Measurements from ENCODE around the gene USP6. TPM values are rescaled to one million over a fixed set of nuclear protein-coding genes. Genes with fewer than 3 reads are reported as not detected.
"Not testable (repeated sequence)": the region's sequence is repeated elsewhere in the genome, so short reads cannot be mapped to it uniquely, and the experiment has no call there.

Gene USP6
- total RNA-seq, 2 donors from 2014 or later, result 0.13 TPM

- no peak for TF ChIP-seq CTCF (conservative IDR thresholded peaks at IDR 0.05)
- Mint-ChIP-seq H3K4me3 (no peak overlapping the region), H3K27ac (no peak overlapping the region), H3K9me3 (no peaks in the 10 kb centered on the region), H3K4me1 (no peaks in the 10 kb centered on the region), H3K36me3 (ENCODE audit: low read depth) (no peaks in the 10 kb centered on the region), H3K27me3 (ENCODE audit: insufficient read depth) (peaks cover 56% of the 10 kb centered on the region)
- H3K9ac ChIP-seq (ENCODE audit: extremely low read depth, low read length, poor library complexity, severe bottlenecking), result no peak overlapping the region
- peaks cover 17% of the 10 kb centered on the region for H3K27me3 ChIP-seq (ENCODE audit: control insufficient read depth, insufficient read depth, low read length, poor library complexity, severe bottlenecking)
- H3K27ac ChIP-seq (ENCODE audit: low read depth, low read length), result no peak overlapping the region
- DNase-seq, result no peak
- no peak overlapping the region for H3K4me3 ChIP-seq (ENCODE audit: low read length)
- H3K4me1 ChIP-seq (ENCODE audit: control insufficient read depth, insufficient read depth, low read length), result no peaks in the 10 kb centered on the region
- H3K9me3 ChIP-seq (ENCODE audit: control insufficient read depth, low read length), result no peaks in the 10 kb centered on the region
- WGBS, 2 experiments (ENCODE audit: insufficient coverage in 1 of 2, insufficient read length in 1 of 2), result 93 to 96% methylated on average over 3 to 4 of the region's 4 CpGs
- H3K36me3 ChIP-seq (ENCODE audit: control insufficient read depth, insufficient read depth, low read length), result no peaks in the 10 kb centered on the region
These were observed 12.1 kb downstream of the USP6 start for GRCh38 chr17:5127910-5128309.

GRCh38 chr17:5128387-5128786 lies 12.6 kb downstream of the USP6 start:
- WGBS, 2 experiments (ENCODE audit: insufficient coverage in 1 of 2, insufficient read length in 1 of 2), result 84 to 91% methylated on average over 5 to 8 of the region's 8 CpGs
- H3K27ac ChIP-seq (ENCODE audit: low read depth, low read length); H3K36me3 ChIP-seq (ENCODE audit: control insufficient read depth, insufficient read depth, low read length); H3K27ac Mint-ChIP-seq; H3K4me1 Mint-ChIP-seq; H3K4me1 ChIP-seq (ENCODE audit: control insufficient read depth, insufficient read depth, low read length); DNase-seq; H3K4me3 ChIP-seq (ENCODE audit: low read length); H3K4me3 Mint-ChIP-seq; H3K9me3 Mint-ChIP-seq; H3K36me3 Mint-ChIP-seq (ENCODE audit: low read depth); H3K9me3 ChIP-seq (ENCODE audit: control insufficient read depth, low read length); H3K9ac ChIP-seq (ENCODE audit: extremely low read depth, low read length, poor library complexity, severe bottlenecking): not testable (repeated sequence)
- peaks cover 17% of the 10 kb centered on the region for H3K27me3 ChIP-seq (ENCODE audit: control insufficient read depth, insufficient read depth, low read length, poor library complexity, severe bottlenecking)
- peaks cover 60% of the 10 kb centered on the region for H3K27me3 Mint-ChIP-seq (ENCODE audit: insufficient read depth)

- no peak for DNase-seq
- Histone ChIP-seq H3K36me3 (ENCODE audit: control insufficient read depth, insufficient read depth, low read length) (no peaks in the 10 kb centered on the region), H3K4me3 (ENCODE audit: low read length) (no peak overlapping the region), H3K27ac (ENCODE audit: low read depth, low read length) (no peak overlapping the region), H3K9me3 (ENCODE audit: control insufficient read depth, low read length) (no peaks in the 10 kb centered on the region), H3K9ac (ENCODE audit: extremely low read depth, low read length, poor library complexity, severe bottlenecking) (no peak overlapping the region), H3K27me3 (ENCODE audit: control insufficient read depth, insufficient read depth, low read length, poor library complexity, severe bottlenecking) (peaks cover 11% of the 10 kb centered on the region), H3K4me1 (ENCODE audit: control insufficient read depth, insufficient read depth, low read length) (no peaks in the 10 kb centered on the region)
- no peak overlapping the region for H3K4me3 Mint-ChIP-seq
- no peaks in the 10 kb centered on the region for H3K9me3 Mint-ChIP-seq
- 92 to 93% methylated on average over 8 to 11 of the region's 11 CpGs for WGBS, 2 experiments (ENCODE audit: insufficient coverage in 1 of 2, insufficient read length in 1 of 2)
- TF ChIP-seq CTCF (conservative IDR thresholded peaks at IDR 0.05), result no peak
- no peaks in the 10 kb centered on the region for H3K36me3 Mint-ChIP-seq (ENCODE audit: low read depth)
- H3K27me3 Mint-ChIP-seq (ENCODE audit: insufficient read depth), result peaks cover 59% of the 10 kb centered on the region
- no peak overlapping the region for H3K27ac Mint-ChIP-seq
- no peaks in the 10 kb centered on the region for H3K4me1 Mint-ChIP-seq
These were observed 13.2 kb downstream of the USP6 start for GRCh38 chr17:5128905-5129535.

- H3K4me3 Mint-ChIP-seq; H3K9me3 ChIP-seq (ENCODE audit: control insufficient read depth, low read length); H3K4me1 ChIP-seq (ENCODE audit: control insufficient read depth, insufficient read depth, low read length); H3K9ac ChIP-seq (ENCODE audit: extremely low read depth, low read length, poor library complexity, severe bottlenecking); H3K27me3 ChIP-seq (ENCODE audit: control insufficient read depth, insufficient read depth, low read length, poor library complexity, severe bottlenecking); DNase-seq; H3K9me3 Mint-ChIP-seq; H3K27ac Mint-ChIP-seq; H3K4me3 ChIP-seq (ENCODE audit: low read length); H3K36me3 ChIP-seq (ENCODE audit: control insufficient read depth, insufficient read depth, low read length); H3K36me3 Mint-ChIP-seq (ENCODE audit: low read depth); H3K27ac ChIP-seq (ENCODE audit: low read depth, low read length); H3K4me1 Mint-ChIP-seq: not testable (repeated sequence)
- peaks cover 57% of the 10 kb centered on the region for H3K27me3 Mint-ChIP-seq (ENCODE audit: insufficient read depth)
- 90 to 94% methylated on average over 7 to 8 of the region's 8 CpGs for WGBS, 2 experiments (ENCODE audit: insufficient coverage in 1 of 2, insufficient read length in 1 of 2)
These were observed 13.9 kb downstream of the USP6 start for GRCh38 chr17:5129770-5130169.

GRCh38 chr17:5130261-5130660 lies 14.4 kb downstream of the USP6 start:
- H3K9me3 Mint-ChIP-seq; H3K9me3 ChIP-seq (ENCODE audit: control insufficient read depth, low read length); DNase-seq; H3K4me3 ChIP-seq (ENCODE audit: low read length); H3K27me3 ChIP-seq (ENCODE audit: control insufficient read depth, insufficient read depth, low read length, poor library complexity, severe bottlenecking); H3K27ac Mint-ChIP-seq; H3K4me3 Mint-ChIP-seq; H3K4me1 ChIP-seq (ENCODE audit: control insufficient read depth, insufficient read depth, low read length); H3K27ac ChIP-seq (ENCODE audit: low read depth, low read length); H3K36me3 Mint-ChIP-seq (ENCODE audit: low read depth); H3K4me1 Mint-ChIP-seq; H3K36me3 ChIP-seq (ENCODE audit: control insufficient read depth, insufficient read depth, low read length); H3K9ac ChIP-seq (ENCODE audit: extremely low read depth, low read length, poor library complexity, severe bottlenecking): not testable (repeated sequence)
- peaks cover 54% of the 10 kb centered on the region for H3K27me3 Mint-ChIP-seq (ENCODE audit: insufficient read depth)
- WGBS, 2 experiments (ENCODE audit: insufficient coverage in 1 of 2, insufficient read length in 1 of 2), result 92 to 99% methylated on average over 6 to 10 of the region's 10 CpGs

GRCh38 chr17:5130687-5131086 lies 14.9 kb downstream of the USP6 start:
- H3K27me3 ChIP-seq (ENCODE audit: control insufficient read depth, insufficient read depth, low read length, poor library complexity, severe bottlenecking); H3K9me3 Mint-ChIP-seq; H3K4me1 Mint-ChIP-seq; H3K4me3 ChIP-seq (ENCODE audit: low read length); H3K36me3 ChIP-seq (ENCODE audit: control insufficient read depth, insufficient read depth, low read length); H3K9ac ChIP-seq (ENCODE audit: extremely low read depth, low read length, poor library complexity, severe bottlenecking); H3K27ac Mint-ChIP-seq; H3K4me3 Mint-ChIP-seq; H3K4me1 ChIP-seq (ENCODE audit: control insufficient read depth, insufficient read depth, low read length); H3K27ac ChIP-seq (ENCODE audit: low read depth, low read length); H3K9me3 ChIP-seq (ENCODE audit: control insufficient read depth, low read length); DNase-seq; H3K36me3 Mint-ChIP-seq (ENCODE audit: low read depth): not testable (repeated sequence)
- 89 to 100% methylated on average over 1 to 5 of the region's 5 CpGs for WGBS, 2 experiments (ENCODE audit: insufficient coverage in 1 of 2, insufficient read length in 1 of 2)
- H3K27me3 Mint-ChIP-seq (ENCODE audit: insufficient read depth), result peaks cover 51% of the 10 kb centered on the region
